Endothelial cell of umbilical vein (primary cell): ENCODE results near the gene FANK1. TPM values are rescaled to one million over a fixed set of nuclear protein-coding genes. Genes with fewer than 3 reads are reported as not detected.

Experiments
- BruUV-seq: library from RNA; stranded (reverse); fragments of 400-500 nt; replicated peaks from 2 replicates; lab custom pipeline; 2021; lab: Mats Ljungman, UMichigan
- CTCF ChIA-PET: fragments of 300-600, 350-600 bp; sonication (Branson Sonifier 250); formaldehyde crosslinking; loops from one replicate; lab custom pipeline; 2021; ENCODE audit warnings: antibody characterized with exemption, inconsistent platforms; lab: Charles Lee
- POLR2A ChIA-PET: fragments of 300-600, 350-600 bp; sonication (Branson Sonifier 250); formaldehyde crosslinking; loops from one replicate; lab custom pipeline; 2021; ENCODE audit warnings: antibody characterized with exemption, inconsistent platforms; lab: Charles Lee
- DNase-seq: peaks from one replicate; pipeline ENCODE4 v3.0.0-alpha.2; 2011; ENCODE audit warnings: low read depth, low spot score
- FAIRE-seq: peaks from 2 replicates; lab custom pipeline; 2011; peaks lifted over from hg19 to GRCh38; lab: Jason Lieb, UNC
- H2AFZ ChIP-seq: 2 replicates; pipeline ENCODE4 v1.6.0; 2012; ENCODE audit warnings: low read depth, low read length, control low read depth, inconsistent platforms
- H3K27ac ChIP-seq: 2 replicates; pipeline ENCODE4 v1.5.1; 2011; ENCODE audit warnings: low read depth, mild to moderate bottlenecking, control low read depth, low read length, moderate library complexity; ENCODE audit not compliant: insufficient read depth
- H3K27me3 ChIP-seq, 2 experiments: 2 replicates each; pipeline versions ENCODE4 v1.6.0 to v1.6.1; 2011; ENCODE audit warnings: low read length in 2 of 2, mixed read lengths in 1 of 2; ENCODE audit not compliant: control insufficient read depth in 2 of 2, insufficient read depth in 2 of 2
- H3K36me3 ChIP-seq, 2 experiments: 2 replicates in 1 of 2; 3 replicates in 1 of 2; pipeline ENCODE4 v1.5.1; 2011; ENCODE audit warnings: low read length in 2 of 2, mild to moderate bottlenecking in 1 of 2, moderate library complexity in 1 of 2; ENCODE audit not compliant: control insufficient read depth in 2 of 2, insufficient read depth in 2 of 2; ENCODE audit errors: extremely low read depth in 1 of 2
- H3K4me1 ChIP-seq: 3 replicates; pipeline ENCODE4 v1.5.1; 2011; ENCODE audit warnings: mild to moderate bottlenecking, low read length; ENCODE audit not compliant: control insufficient read depth, insufficient read depth; ENCODE audit errors: extremely low read depth
- H3K4me2 ChIP-seq: 2 replicates; pipeline ENCODE4 v1.6.1; 2011; ENCODE audit warnings: low read length, control low read depth, mixed read lengths; ENCODE audit not compliant: insufficient read depth
- H3K4me3 ChIP-seq, 3 experiments: fragments of 200-600 bp in 1 of 3; sonication (generic), shearing (Covaris generic) in 1 of 3; replicated peaks in 1 of 3; 2 replicates each; pipeline ENCODE4 v1.5.1; 2011 to 2016; ENCODE audit warnings: control low read depth in 3 of 3, low read length in 3 of 3, mild to moderate bottlenecking in 2 of 3, inconsistent platforms in 1 of 3, low read depth in 1 of 3, moderate library complexity in 1 of 3; ENCODE audit not compliant: insufficient read depth in 1 of 3
- H3K79me2 ChIP-seq: 2 replicates; pipeline ENCODE4 v1.6.0; 2012; ENCODE audit warnings: low read length, inconsistent platforms; ENCODE audit not compliant: control insufficient read depth, insufficient read depth
- H3K9ac ChIP-seq: replicated peaks from 2 replicates; pipeline ENCODE3; 2011; ENCODE audit warnings: low read length, control low read depth; ENCODE audit not compliant: insufficient read depth; ENCODE audit errors: extremely low read depth
- H3K9me1 ChIP-seq: replicated peaks from 3 replicates; pipeline ENCODE4 v1.6.0; 2011; ENCODE audit warnings: mild to moderate bottlenecking, low read length; ENCODE audit not compliant: control insufficient read depth, insufficient read depth; ENCODE audit errors: extremely low read depth
- H3K9me3 ChIP-seq: replicated peaks from 2 replicates; pipeline ENCODE4 v1.5.1; 2012; ENCODE audit warnings: low read length, inconsistent platforms; ENCODE audit not compliant: control insufficient read depth, insufficient read depth
- H4K20me1 ChIP-seq: replicated peaks from 2 replicates; pipeline ENCODE3; 2011; ENCODE audit warnings: mild to moderate bottlenecking, low read length; ENCODE audit not compliant: control insufficient read depth, insufficient read depth; ENCODE audit errors: extremely low read depth
- CTCF ChIP-seq, 2 donors: IDR thresholded peaks; 1 replicate in 1 of 2; 2 replicates in 1 of 2; pipeline ENCODE4 v1.5.1; 2011; ENCODE audit warnings: low read length in 2 of 2, mild to moderate bottlenecking in 2 of 2, moderate library complexity in 2 of 2, control low read depth in 1 of 2, inconsistent platforms in 1 of 2, low read depth in 1 of 2; ENCODE audit not compliant: insufficient read depth in 1 of 2; ENCODE audit errors: extremely low read depth in 1 of 2
- EZH2 ChIP-seq: IDR thresholded peaks from 2 replicates; pipeline ENCODE4 v1.6.1; 2012; ENCODE audit warnings: borderline replicate concordance, low read depth, mild to moderate bottlenecking, moderate library complexity, low read length, inconsistent platforms; ENCODE audit not compliant: severe bottlenecking
- FOS ChIP-seq: IDR thresholded peaks from 2 replicates; pipeline ENCODE4 v1.6.1; 2011; ENCODE audit warnings: mild to moderate bottlenecking, low read length, moderate library complexity, borderline replicate concordance; ENCODE audit not compliant: insufficient read depth
- GATA2 ChIP-seq: IDR thresholded peaks from 2 replicates; pipeline ENCODE4 v1.7.0; 2011; ENCODE audit warnings: low read depth, mild to moderate bottlenecking, moderate library complexity, mixed read lengths, low read length; ENCODE audit not compliant: insufficient read length, insufficient read depth
- JUN ChIP-seq: IDR thresholded peaks from 2 replicates; pipeline ENCODE4 v1.6.1; 2011; ENCODE audit warnings: borderline replicate concordance, low read depth; ENCODE audit not compliant: insufficient read length, insufficient read depth
- MAX ChIP-seq: IDR thresholded peaks from 2 replicates; pipeline ENCODE4 v1.6.1; 2011; ENCODE audit not compliant: insufficient read depth, insufficient read length
- MYC ChIP-seq: IDR thresholded peaks from one replicate; pipeline ENCODE4 v1.6.1; 2011; ENCODE audit warnings: mild to moderate bottlenecking, low read depth, low read length
- POLR2A ChIP-seq: IDR thresholded peaks from 2 replicates; pipeline ENCODE4 v1.6.1; 2012; ENCODE audit warnings: low read depth, mild to moderate bottlenecking, control low read depth, low read length
- POLR2AphosphoS5 ChIP-seq: IDR thresholded peaks from 2 replicates; pipeline ENCODE4 v1.6.1; 2012; ENCODE audit warnings: low read depth, mild to moderate bottlenecking, control low read depth, low read length, moderate library complexity; ENCODE audit not compliant: insufficient read depth
- dilution Hi-C: fragments of 300-500 bp; cut with MboI; formaldehyde crosslinking; loops from one replicate; pipeline ENCODE4 v1.15.0; 2019; ENCODE audit warnings: low sequenced_read_pairs; ENCODE audit not compliant: extremely low pct_ligation_motif_present
- intact Hi-C: fragments of 100-400 bp; cut with micrococcal nuclease; formaldehyde crosslinking; loops from one replicate; pipeline ENCODE4 v1.10.0; 2022
- polyA plus RNA-seq, 4 experiments: library from polyadenylated mRNA; depleted of rRNA in 3 of 4; stranded (reverse) in 3 of 4; unstranded in 1 of 4; fragments of >200 nt; gene quantifications; 2 replicates each; pipeline versions ENCODE4 v1.2.1 to v1.2.3, GENCODE V29; 2011 to 2012; ENCODE audit warnings: missing spikeins in 1 of 4
- total RNA-seq: library from RNA; stranded (reverse); gene quantifications from 2 replicates; pipeline ENCODE4 v1.2.3, GENCODE V29; 2021

Gene FANK1
- total and polyA plus RNA-seq, 2 donors (not counting 3 experiments of a cell fraction or from before 2014, with no cell fraction given) = 1.6 to 1.9 TPM

- intact Hi-C loops = loop anchor here (5.0 kb wide), 1 partner anchor 322 kb away; no protein-coding TSS in a partner anchor
Observed at GRCh38 chr10:125980521-125981035, 84.2 kb downstream of the FANK1 start.

More at GRCh38 chr10:125980521-125981035, 84.2 kb downstream of the FANK1 start:
- Histone ChIP-seq H3K4me1 (no peaks in the 10 kb centered on the region), H3K9ac (no peak overlapping the region), H3K36me3 (no peaks in the 10 kb centered on the region), H3K79me2 (no peaks in the 10 kb centered on the region), H3K4me2 (no peak overlapping the region), H3K9me1 (no peaks in the 10 kb centered on the region), H3K27ac (no peak overlapping the region), H2AFZ (no peak overlapping the region), H4K20me1 (no peaks in the 10 kb centered on the region), H3K27me3 (no peaks in the 10 kb centered on the region), H3K4me3 (no peak overlapping the region), H3K9me3 (no peaks in the 10 kb centered on the region)
- dilution Hi-C loops = no loop called here
- CTCF ChIA-PET = interaction anchor here (1.1 to 6.6 kb wide), 4 partner anchors 45 to 912 kb away, joined by 3 to 88 read pairs (median 40); no protein-coding TSS in a partner anchor
- FAIRE-seq (no peak), DNase-seq (no peak)
- POLR2A ChIA-PET = no interaction called here
- no peak for TF ChIP-seq GATA2
- no peak for TF ChIP-seq MYC
- TF ChIP-seq CTCF (IDR thresholded peaks at IDR 0.05; ENCODE audit: extremely low read depth in 1 of 2, insufficient read depth in 1 of 2, low read depth in 1 of 2, low read length in 2 of 2) = no peak
- TF ChIP-seq FOS = no peak
- TF ChIP-seq MAX = no peak
- TF ChIP-seq EZH2 = no peak
- TF ChIP-seq POLR2A = no peak
- TF ChIP-seq POLR2AphosphoS5 = no peak
- TF ChIP-seq JUN = no peak
- BruUV-seq = no TSS peak
